Measurements from ENCODE around the gene SERPINB2.

GRCh38 chr18:63922049-63922448 is 34.5 kb downstream of the SERPINB2 start:
- TF ChIP-seq ZBTB7A (IDR thresholded peaks at IDR 0.05; ENCODE audit: low read depth) (no peak), MAX (IDR thresholded peaks at IDR 0.05) (no peak), TEAD4 (IDR thresholded peaks at IDR 0.05) (no peak), EP300 (IDR thresholded peaks at IDR 0.05; ENCODE audit: borderline replicate concordance) (no peak), RAD21 (IDR thresholded peaks at IDR 0.05; ENCODE audit: low read depth) (no peak), TAF1 (IDR thresholded peaks at IDR 0.05; ENCODE audit: low read depth) (no peak), CREB1 (IDR thresholded peaks at IDR 0.05; ENCODE audit: low read depth) (no peak), CEBPB (IDR thresholded peaks at IDR 0.05) (no peak), YY1 (IDR thresholded peaks at IDR 0.05; ENCODE audit: low read depth) (no peak), FOXM1 (IDR thresholded peaks at IDR 0.05; ENCODE audit: borderline replicate concordance, low read depth) (no peak), NFIC (IDR thresholded peaks at IDR 0.05) (no peak), USF1 (IDR thresholded peaks at IDR 0.05) (no peak)
